Upper lobe of left lung (tissue), 6 donors: Measurements from ENCODE around the gene TCERG1L. TPM values are rescaled to one million over a fixed set of nuclear protein-coding genes. Genes with fewer than 3 reads are reported as not detected.

Experiments
- ATAC-seq, 2 donors: fragments of 200-7000 bp; cut with Tn5 transposase; one replicate each; pipeline ENCODE4 v1.9.1; 2022; ENCODE audit warnings: mild to moderate bottlenecking in 2 of 2, moderate library complexity in 2 of 2; ENCODE audit not compliant: low FRiP score in 2 of 2
- DNase-seq, 2 donors: peaks; one replicate each; pipeline ENCODE4 v3.0.0-alpha.2; 2019 to 2020
- H3K27ac ChIP-seq, 4 donors: fragments of 200-600 bp; sonication (generic); one replicate each; pipeline ENCODE4 v1.5.1; 2016 to 2019
- H3K27me3 ChIP-seq, 4 donors: fragments of 200-600 bp; sonication (generic); one replicate each; pipeline ENCODE4 v1.5.1; 2017 to 2019
- H3K36me3 ChIP-seq, 4 donors: fragments of 200-600 bp; sonication (generic); one replicate each; pipeline ENCODE4 v1.5.1; 2016 to 2019
- H3K4me1 ChIP-seq, 4 donors: fragments of 200-600 bp; sonication (generic); one replicate each; pipeline ENCODE4 v1.5.1; 2018 to 2019
- H3K4me3 ChIP-seq, 4 donors: fragments of 200-600 bp; sonication (generic); one replicate each; pipeline ENCODE4 v1.5.1; 2017 to 2019; ENCODE audit warnings: mild to moderate bottlenecking in 2 of 4, moderate library complexity in 1 of 4
- H3K9me3 ChIP-seq, 4 donors: fragments of 200-600 bp; sonication (generic); one replicate each; pipeline ENCODE4 v1.5.1; 2018 to 2019
- EP300 ChIP-seq, 4 donors: sonication (generic); formaldehyde crosslinking; IDR thresholded peaks; one replicate each; pipeline ENCODE4 v1.5.1; 2017; ENCODE audit warnings: antibody characterized with exemption in 4 of 4, control low read depth in 2 of 4
- POLR2A ChIP-seq, 4 donors: fragments of 450-650 bp; IDR thresholded peaks; one replicate each; pipeline ENCODE4 v1.5.1; 2016 to 2017; ENCODE audit warnings: antibody characterized with exemption in 4 of 4, mild to moderate bottlenecking in 2 of 4
- POLR2AphosphoS5 ChIP-seq, 2 donors: sonication (generic); formaldehyde crosslinking; IDR thresholded peaks; one replicate each; pipeline ENCODE4 v1.5.1; 2017; ENCODE audit warnings: antibody characterized with exemption in 2 of 2
- WGBS, 2 donors: methylation state at CpG; one replicate each; pipeline ENCODE4 v1.1.5; 2017 to 2018; 5-methylcytosine and 5-hydroxymethylcytosine counted together
- total RNA-seq, 6 donors: library from RNA; depleted of rRNA in 4 of 6; stranded (reverse); fragments of >200 nt in 4 of 6; gene quantifications; one replicate each; pipeline versions ENCODE4 v1.1.0 to v1.2.1, GENCODE V29; 2016 to 2021
- TF ChIP-seq, protein P1 (sequence below), 6 experiments: fragments of 450-650 bp in 4 of 6; fragments of 200-600 bp in 2 of 6; sonication (generic) in 2 of 6; IDR thresholded peaks; one replicate each; pipeline ENCODE4 v1.5.1; 2016 to 2019; ENCODE audit warnings: antibody characterized with exemption in 6 of 6
- donor health status: DM: no; HTN: no; CAD: no; lungs with moderate emphysema.
- donor health status: DM: no; HTN: yes; CAD: no; lungs with severe emphysema.

TCERG1L gene
- total RNA-seq, 6 donors from 2014 or later, result 0.10 TPM; not detected in 5

DNA sequence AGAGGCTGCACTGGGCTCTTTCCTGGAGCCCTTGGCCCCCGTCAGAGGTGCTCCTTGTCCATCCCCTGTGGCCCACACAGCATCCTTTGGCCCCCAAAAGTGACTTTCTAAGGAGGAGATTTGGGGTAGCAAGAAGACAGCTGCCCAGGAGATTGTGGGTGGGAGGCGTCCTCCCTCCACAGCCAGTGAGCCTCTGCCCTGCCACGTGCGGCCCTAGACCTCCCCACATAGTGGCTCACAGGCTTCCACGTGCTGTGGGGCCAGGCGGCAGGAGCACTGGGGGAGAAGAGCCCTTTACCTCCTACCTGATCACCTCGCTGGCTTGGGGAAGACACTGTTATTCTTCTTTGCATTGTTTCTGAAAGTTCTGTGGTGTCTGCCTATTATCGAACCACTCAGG is 178.8 kb downstream of the TCERG1L start:
- H3K27me3 ChIP-seq, result no peaks in the 10 kb centered on the region
- H3K27ac ChIP-seq, result no peak overlapping the region
- ATAC-seq (no peak), DNase-seq (no peak)
- H3K36me3 ChIP-seq, result no peaks in the 10 kb centered on the region
- TF ChIP-seq EP300 (IDR thresholded peaks at IDR 0.05) (no peak), POLR2A (IDR thresholded peaks at IDR 0.05) (no peak), POLR2AphosphoS5 (IDR thresholded peaks at IDR 0.05) (no peak)
- TF ChIP-seq, protein P1, sequence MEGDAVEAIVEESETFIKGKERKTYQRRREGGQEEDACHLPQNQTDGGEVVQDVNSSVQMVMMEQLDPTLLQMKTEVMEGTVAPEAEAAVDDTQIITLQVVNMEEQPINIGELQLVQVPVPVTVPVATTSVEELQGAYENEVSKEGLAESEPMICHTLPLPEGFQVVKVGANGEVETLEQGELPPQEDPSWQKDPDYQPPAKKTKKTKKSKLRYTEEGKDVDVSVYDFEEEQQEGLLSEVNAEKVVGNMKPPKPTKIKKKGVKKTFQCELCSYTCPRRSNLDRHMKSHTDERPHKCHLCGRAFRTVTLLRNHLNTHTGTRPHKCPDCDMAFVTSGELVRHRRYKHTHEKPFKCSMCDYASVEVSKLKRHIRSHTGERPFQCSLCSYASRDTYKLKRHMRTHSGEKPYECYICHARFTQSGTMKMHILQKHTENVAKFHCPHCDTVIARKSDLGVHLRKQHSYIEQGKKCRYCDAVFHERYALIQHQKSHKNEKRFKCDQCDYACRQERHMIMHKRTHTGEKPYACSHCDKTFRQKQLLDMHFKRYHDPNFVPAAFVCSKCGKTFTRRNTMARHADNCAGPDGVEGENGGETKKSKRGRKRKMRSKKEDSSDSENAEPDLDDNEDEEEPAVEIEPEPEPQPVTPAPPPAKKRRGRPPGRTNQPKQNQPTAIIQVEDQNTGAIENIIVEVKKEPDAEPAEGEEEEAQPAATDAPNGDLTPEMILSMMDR (IDR thresholded peaks at IDR 0.05), result no peak
- H3K4me3 ChIP-seq, result no peak overlapping the region
- H3K4me1 ChIP-seq, result peaks cover 0 to 5% (median 2%) of the 10 kb centered on the region in 4 donors
- H3K9me3 ChIP-seq, result no peaks in the 10 kb centered on the region
- 73 to 80% methylated on average over 4 to 8 of the region's 8 CpGs for WGBS, 2 donors

DNA sequence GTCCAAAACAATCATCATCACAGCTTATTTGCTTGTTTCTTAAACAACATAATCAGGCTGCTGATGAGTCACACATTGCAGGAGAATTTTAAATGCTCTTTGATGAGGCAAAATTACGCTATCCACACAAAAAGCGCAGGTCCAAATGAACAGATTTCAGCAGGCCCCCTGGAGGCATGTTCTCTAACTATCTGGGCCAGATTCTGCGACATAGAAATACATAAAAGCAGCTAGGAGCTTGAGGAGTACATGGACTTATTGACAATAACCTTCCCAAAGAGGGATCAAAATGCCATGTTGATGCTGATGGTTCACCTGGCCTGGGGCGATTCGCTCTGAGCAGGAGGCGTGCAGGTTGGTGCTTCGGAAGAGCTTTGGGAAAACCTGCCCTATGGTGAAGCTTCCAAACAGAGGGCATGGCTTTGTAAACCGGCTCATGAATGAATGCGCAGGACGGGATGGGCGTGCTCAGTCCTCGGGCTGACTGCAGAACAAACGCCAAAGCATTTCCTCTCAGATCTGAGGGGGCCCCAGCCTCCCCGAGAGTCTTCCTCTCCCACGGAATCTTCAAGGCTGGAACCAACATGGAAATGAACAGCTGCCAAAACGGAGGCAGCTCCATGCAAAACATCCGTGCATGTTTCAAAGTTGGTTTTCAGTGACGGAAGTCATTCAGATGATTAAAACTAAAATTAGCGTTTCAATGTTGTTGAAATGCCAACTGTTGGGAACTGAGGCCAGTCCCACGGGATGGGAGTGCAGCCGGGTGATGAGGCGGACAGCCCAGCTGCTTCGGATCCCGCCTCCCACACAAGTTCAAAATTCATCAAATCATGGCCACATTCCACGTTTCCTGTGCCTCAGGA is 179.6 kb downstream of the TCERG1L start:
- Histone ChIP-seq H3K27ac (no peak overlapping the region), H3K4me3 (no peak overlapping the region), H3K9me3 (no peaks in the 10 kb centered on the region), H3K27me3 (no peaks in the 10 kb centered on the region), H3K36me3 (no peaks in the 10 kb centered on the region), H3K4me1 (peaks cover 0 to 5% (median 2%) of the 10 kb centered on the region in 4 donors)
- 50 to 51% methylated on average over 20 to 25 of the region's 25 CpGs for WGBS, 2 donors
- no peak for TF ChIP-seq EP300 (IDR thresholded peaks at IDR 0.05)
- TF ChIP-seq POLR2A (IDR thresholded peaks at IDR 0.05), result no peak
- no peak for TF ChIP-seq POLR2AphosphoS5 (IDR thresholded peaks at IDR 0.05)
- TF ChIP-seq, protein P1 (IDR thresholded peaks at IDR 0.05), result no peak
- no peak for DNase-seq
- ATAC-seq, result no peak

DNA sequence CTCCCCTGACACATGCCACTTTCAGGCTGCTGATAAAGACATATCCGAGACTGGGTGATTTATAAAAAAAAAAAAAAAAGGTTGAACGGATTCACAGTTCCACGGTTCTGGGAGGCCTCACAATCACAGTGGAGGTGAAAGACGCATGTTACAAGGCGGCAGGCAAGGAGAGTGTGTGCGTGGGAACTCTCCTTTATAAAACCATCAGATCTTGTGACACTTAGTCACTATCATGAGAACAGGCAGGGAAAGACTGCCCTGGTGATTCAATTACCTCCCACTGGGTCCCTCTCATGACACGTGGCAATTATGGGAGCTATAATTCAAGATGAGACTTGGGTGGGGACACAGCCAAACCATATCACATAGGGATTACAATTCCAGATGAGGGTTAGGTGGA is 181.5 kb downstream of the TCERG1L start:
- Histone ChIP-seq H3K36me3 (no peaks in the 10 kb centered on the region), H3K27ac (no peak overlapping the region), H3K9me3 (no peaks in the 10 kb centered on the region), H3K27me3 (no peaks in the 10 kb centered on the region), H3K4me3 (no peak overlapping the region), H3K4me1 (peaks cover 0 to 5% (median 2%) of the 10 kb centered on the region in 4 donors)
- no peak for TF ChIP-seq POLR2A (IDR thresholded peaks at IDR 0.05)
- TF ChIP-seq EP300 (IDR thresholded peaks at IDR 0.05), result no peak
- no peak for TF ChIP-seq POLR2AphosphoS5 (IDR thresholded peaks at IDR 0.05)
- TF ChIP-seq, protein P1 (IDR thresholded peaks at IDR 0.05), result no peak
- no peak for DNase-seq
- ATAC-seq, result no peak
- 78 to 90% methylated on average over 7 of the region's 7 CpGs for WGBS, 2 donors

DNA sequence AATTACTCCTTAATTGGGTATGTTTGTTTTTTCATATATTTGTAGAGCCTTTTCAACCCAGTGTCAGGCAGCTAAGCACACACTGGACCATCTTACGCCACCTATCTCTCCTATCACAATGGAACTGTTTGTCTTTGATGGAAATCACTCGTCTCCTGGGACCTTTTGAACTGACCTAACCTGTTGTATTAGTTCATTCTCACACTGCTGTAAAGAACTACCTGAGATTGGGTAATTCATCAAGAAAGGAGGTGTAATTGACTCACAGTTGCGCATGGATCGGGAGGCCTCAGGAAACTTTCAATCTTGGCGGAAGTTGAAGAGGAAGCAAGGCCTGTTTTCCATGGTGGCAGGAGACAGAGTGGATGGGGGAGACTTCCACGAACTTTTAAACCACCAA is 182.0 kb downstream of the TCERG1L start:
- ATAC-seq (no peak), DNase-seq (no peak)
- H3K9me3 ChIP-seq, result no peaks in the 10 kb centered on the region
- H3K4me3 ChIP-seq, result no peak overlapping the region
- no peaks in the 10 kb centered on the region for H3K27me3 ChIP-seq
- WGBS, 2 donors, result 70 to 74% methylated on average over 6 of the region's 6 CpGs
- no peak overlapping the region for H3K27ac ChIP-seq
- H3K36me3 ChIP-seq, result no peaks in the 10 kb centered on the region
- H3K4me1 ChIP-seq, result peaks cover 0 to 5% (median 2%) of the 10 kb centered on the region in 4 donors
- no peak for TF ChIP-seq EP300 (IDR thresholded peaks at IDR 0.05)
- no peak for TF ChIP-seq POLR2AphosphoS5 (IDR thresholded peaks at IDR 0.05)
- no peak for TF ChIP-seq POLR2A (IDR thresholded peaks at IDR 0.05)
- TF ChIP-seq, protein P1 (IDR thresholded peaks at IDR 0.05), result no peak
